Progenitor cell of endocrine pancreas (in vitro differentiated cells): ENCODE results near the gene PHLDB1. TPM values are rescaled to one million over a fixed set of nuclear protein-coding genes. Genes with fewer than 3 reads are reported as not detected.
A peak's percentile ranks its signal among the peaks of the same experiment; 100 is the strongest.

Source experiments
- DNase-seq: peaks from one replicate; pipeline ENCODE4 v3.0.0; 2021; ENCODE audit warnings: low spot score; ENCODE audit not compliant: unreplicated experiment
- H3K27ac Mint-ChIP-seq: 2 replicates; pipeline ENCODE4 v1.8.0; 2021; ENCODE audit warnings: mild to moderate bottlenecking, moderate library complexity, mixed read lengths
- H3K27me3 Mint-ChIP-seq: 2 replicates; pipeline ENCODE4 v1.8.0; 2021; ENCODE audit warnings: mixed read lengths
- H3K36me3 Mint-ChIP-seq: 2 replicates; pipeline ENCODE4 v1.8.0; 2022; ENCODE audit warnings: mixed read lengths; ENCODE audit not compliant: insufficient read depth
- H3K4me1 Mint-ChIP-seq: 2 replicates; pipeline ENCODE4 v1.8.0; 2021; ENCODE audit warnings: low read depth, mixed read lengths
- H3K4me3 Mint-ChIP-seq: 2 replicates; pipeline ENCODE4 v1.8.0; 2021; ENCODE audit warnings: low read depth, mild to moderate bottlenecking, moderate library complexity, mixed read lengths
- H3K9me3 Mint-ChIP-seq: 2 replicates; pipeline ENCODE4 v1.8.0; 2021; ENCODE audit warnings: low read depth, mixed read lengths
- CTCF ChIP-seq: fragments of 200-600 bp; sonication (generic); IDR thresholded peaks from one replicate; pipeline ENCODE4 v1.5.0; 2021; ENCODE audit warnings: antibody characterized with exemption, mild to moderate bottlenecking; ENCODE audit not compliant: unreplicated experiment
- total RNA-seq: library from RNA; stranded (reverse); gene quantifications from 2 replicates; pipeline ENCODE4 v1.2.1, GENCODE V29; 2021

The PHLDB1 gene
- total RNA-seq, 1 donor from 2014 or later: 110 TPM

GRCh38 chr11:118660681-118661424 is 53.4 kb downstream of the PHLDB1 start:
- no peak for TF ChIP-seq CTCF
- H3K4me1 Mint-ChIP-seq: peaks cover 2% of the 10 kb centered on the region
- H3K27me3 Mint-ChIP-seq: peaks cover 5% of the 10 kb centered on the region
- peaks cover 7% of the 10 kb centered on the region for H3K36me3 Mint-ChIP-seq
- H3K9me3 Mint-ChIP-seq: no peaks in the 10 kb centered on the region
- H3K4me3 Mint-ChIP-seq: no peak overlapping the region
- no peak for DNase-seq
- H3K27ac Mint-ChIP-seq: no peak overlapping the region

- Mint-ChIP-seq H3K9me3 (no peaks in the 10 kb centered on the region), H3K4me3 (no peak overlapping the region), H3K4me1 (peaks cover 2% of the 10 kb centered on the region), H3K27ac (no peak overlapping the region), H3K27me3 (peaks cover 5% of the 10 kb centered on the region), H3K36me3 (peaks cover 7% of the 10 kb centered on the region)
- no peak for TF ChIP-seq CTCF
- no peak for DNase-seq
Observed at GRCh38 chr11:118661425-118662301, 54.2 kb downstream of the PHLDB1 start.

GRCh38 chr11:118662401-118663271 is 55.2 kb downstream of the PHLDB1 start:
- no peak overlapping the region for H3K4me3 Mint-ChIP-seq
- H3K27me3 Mint-ChIP-seq: peaks cover 5% of the 10 kb centered on the region
- no peak for DNase-seq
- no peak for TF ChIP-seq CTCF
- no peaks in the 10 kb centered on the region for H3K9me3 Mint-ChIP-seq
- no peak overlapping the region for H3K27ac Mint-ChIP-seq
- peaks cover 2% of the 10 kb centered on the region for H3K4me1 Mint-ChIP-seq
- H3K36me3 Mint-ChIP-seq: no peaks in the 10 kb centered on the region

GRCh38 chr11:118663381-118663780 is 56.0 kb downstream of the PHLDB1 start:
- TF ChIP-seq CTCF: no peak
- Mint-ChIP-seq H3K27ac (peak overlapping the region; percentile 16), H3K4me3 (no peak overlapping the region), H3K27me3 (peaks cover 5% of the 10 kb centered on the region), H3K4me1 (peaks cover 2% of the 10 kb centered on the region), H3K36me3 (no peaks in the 10 kb centered on the region), H3K9me3 (no peaks in the 10 kb centered on the region)
- DNase-seq: no peak

- H3K27ac Mint-ChIP-seq: no peak overlapping the region
- H3K9me3 Mint-ChIP-seq: no peaks in the 10 kb centered on the region
- peaks cover 2% of the 10 kb centered on the region for H3K4me1 Mint-ChIP-seq
- H3K36me3 Mint-ChIP-seq: no peaks in the 10 kb centered on the region
- H3K27me3 Mint-ChIP-seq: peaks cover 5% of the 10 kb centered on the region
- H3K4me3 Mint-ChIP-seq: no peak overlapping the region
- no peak for TF ChIP-seq CTCF
- no peak for DNase-seq
Observed at GRCh38 chr11:118663902-118664301, 56.5 kb downstream of the PHLDB1 start.
